Measurements from ENCODE around the gene SNAP23.

DNA sequence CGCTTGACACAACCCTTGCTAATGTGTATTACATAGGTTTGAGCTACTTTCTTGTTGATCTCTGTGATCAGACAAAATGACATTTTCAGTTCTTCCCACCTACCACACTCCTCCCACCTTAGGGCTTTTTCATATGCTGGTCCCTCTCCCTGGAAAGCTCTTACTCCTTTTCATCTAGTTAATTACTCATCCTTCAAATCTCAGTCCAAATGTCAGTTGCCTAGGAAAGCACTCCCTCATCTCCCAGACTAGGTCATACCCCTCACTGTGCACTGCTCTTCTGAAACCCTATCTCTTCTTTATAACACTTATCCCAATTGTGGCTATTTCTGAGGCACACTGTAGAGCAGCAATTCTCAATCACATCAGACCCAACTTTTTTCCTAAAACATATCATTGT, 11.8 kb upstream of the SNAP23 start:
- TF ChIP-seq EZH2phosphoT487 (IDR thresholded peaks at IDR 0.05) (no peak), EZH2 (IDR thresholded peaks at IDR 0.05) (no peak)
- TF ChIP-seq, protein P1, sequence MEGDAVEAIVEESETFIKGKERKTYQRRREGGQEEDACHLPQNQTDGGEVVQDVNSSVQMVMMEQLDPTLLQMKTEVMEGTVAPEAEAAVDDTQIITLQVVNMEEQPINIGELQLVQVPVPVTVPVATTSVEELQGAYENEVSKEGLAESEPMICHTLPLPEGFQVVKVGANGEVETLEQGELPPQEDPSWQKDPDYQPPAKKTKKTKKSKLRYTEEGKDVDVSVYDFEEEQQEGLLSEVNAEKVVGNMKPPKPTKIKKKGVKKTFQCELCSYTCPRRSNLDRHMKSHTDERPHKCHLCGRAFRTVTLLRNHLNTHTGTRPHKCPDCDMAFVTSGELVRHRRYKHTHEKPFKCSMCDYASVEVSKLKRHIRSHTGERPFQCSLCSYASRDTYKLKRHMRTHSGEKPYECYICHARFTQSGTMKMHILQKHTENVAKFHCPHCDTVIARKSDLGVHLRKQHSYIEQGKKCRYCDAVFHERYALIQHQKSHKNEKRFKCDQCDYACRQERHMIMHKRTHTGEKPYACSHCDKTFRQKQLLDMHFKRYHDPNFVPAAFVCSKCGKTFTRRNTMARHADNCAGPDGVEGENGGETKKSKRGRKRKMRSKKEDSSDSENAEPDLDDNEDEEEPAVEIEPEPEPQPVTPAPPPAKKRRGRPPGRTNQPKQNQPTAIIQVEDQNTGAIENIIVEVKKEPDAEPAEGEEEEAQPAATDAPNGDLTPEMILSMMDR (IDR thresholded peaks at IDR 0.05), result no peak
